ENCODE results near the gene SPTBN1.

- TF ChIP-seq PRDM15 (CRISPR knock-in tag; IDR thresholded peaks at IDR 0.05) (no peak), MXD4 (CRISPR knock-in tag; IDR thresholded peaks at IDR 0.05; ENCODE audit: borderline replicate concordance) (no peak), NFE2L1 (CRISPR knock-in tag; IDR thresholded peaks at IDR 0.05) (no peak), CTCF (IDR thresholded peaks at IDR 0.05) (no peak), NR3C1 (CRISPR knock-in tag; conservative IDR thresholded peaks at IDR 0.05; ENCODE audit: low read depth) (no peak), SP1 (CRISPR knock-in tag; conservative IDR thresholded peaks at IDR 0.05) (no peak), USF2 (CRISPR knock-in tag; IDR thresholded peaks at IDR 0.05) (no peak), NFYB (CRISPR knock-in tag; conservative IDR thresholded peaks at IDR 0.05; ENCODE audit: low read depth) (no peak), NR2C2 (CRISPR knock-in tag; IDR thresholded peaks at IDR 0.05) (no peak), PRRX2 (CRISPR knock-in tag; IDR thresholded peaks at IDR 0.05) (no peak), ELF4 (CRISPR knock-in tag; IDR thresholded peaks at IDR 0.05; ENCODE audit: low read depth) (no peak)
Measured at GRCh38 chr2:54586062-54586461, 129.9 kb downstream of the SPTBN1 start.

Data from WTC11 (cell line).